Embryonic facial prominence (tissue), 1 donor: ENCODE results near the gene INHA.

Source experiments
- DNase-seq: peaks from one replicate; pipeline ENCODE4 v3.0.0-alpha.2; 2016; ENCODE audit errors: extremely low spot score

INHA gene

DNA sequence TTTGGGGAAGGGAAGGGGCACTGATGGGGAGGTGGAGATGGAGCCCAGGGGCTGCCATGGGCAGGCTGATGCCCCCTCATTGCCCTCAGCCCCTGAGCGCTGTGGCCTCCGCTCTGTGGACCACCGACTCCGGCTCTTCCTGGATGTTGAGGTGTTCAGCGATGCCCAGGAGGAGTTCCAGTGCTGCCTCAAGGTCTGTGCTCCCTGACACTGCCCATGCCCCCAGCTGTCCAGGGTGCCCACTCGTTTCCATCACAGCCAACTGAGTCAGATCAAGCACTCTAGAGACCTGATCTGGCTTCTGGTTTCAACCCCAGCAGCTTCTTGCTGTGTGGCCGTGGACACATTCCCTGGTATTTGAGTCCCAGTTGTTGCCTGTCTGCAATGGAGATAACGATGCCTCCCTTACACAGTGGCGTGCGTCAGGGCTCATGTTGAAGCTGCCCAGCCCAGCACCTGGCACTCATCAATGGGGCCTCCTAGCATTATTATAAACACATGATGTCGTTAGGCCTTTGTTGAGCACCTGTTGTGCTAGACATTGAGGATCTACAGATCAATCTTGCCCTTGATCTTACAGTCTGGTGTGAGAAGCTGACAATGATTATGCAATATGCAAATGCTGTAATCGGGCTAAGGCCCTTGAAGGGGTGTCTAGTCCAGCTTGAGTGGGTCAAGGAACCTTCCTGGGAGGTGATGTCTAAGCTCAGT, 39.9 kb downstream of the INHA start:
- no peak for DNase-seq

DNA sequence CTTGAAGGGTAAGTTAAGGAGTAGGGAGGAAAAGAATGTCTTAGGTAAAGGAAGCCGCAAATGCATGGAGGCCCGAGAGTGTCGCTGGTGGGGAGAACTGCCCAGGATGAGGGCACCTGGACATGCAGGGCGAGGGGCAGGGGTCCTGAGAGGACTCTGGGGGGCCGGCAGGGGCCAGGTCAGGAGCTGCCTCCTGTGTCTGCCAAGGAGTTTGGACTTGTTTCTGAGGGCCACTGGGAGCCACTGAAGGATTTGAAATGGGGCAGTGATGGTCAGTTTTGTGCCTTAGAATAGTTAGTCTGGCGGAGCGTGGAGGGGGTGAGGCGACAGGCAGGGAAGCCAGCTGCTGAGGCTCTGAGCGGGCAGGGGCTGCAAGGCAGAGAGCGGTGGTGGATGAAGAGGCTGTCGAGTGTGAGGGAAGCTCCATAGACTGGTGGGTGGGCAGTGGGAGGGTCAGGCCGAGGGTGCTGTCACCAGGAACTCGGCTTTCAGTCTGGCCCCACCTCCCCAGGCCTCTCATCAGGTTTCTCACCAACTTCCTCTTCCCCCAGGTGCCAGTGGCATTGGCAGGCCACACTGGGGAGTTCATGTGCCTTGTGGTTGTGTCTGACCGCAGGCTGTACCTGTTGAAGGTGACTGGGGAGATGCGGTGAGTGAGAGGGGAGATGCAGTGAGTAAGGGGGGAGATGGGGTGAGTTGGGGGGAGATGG, 40.6 kb downstream of the INHA start:
- DNase-seq, result no peak

DNA sequence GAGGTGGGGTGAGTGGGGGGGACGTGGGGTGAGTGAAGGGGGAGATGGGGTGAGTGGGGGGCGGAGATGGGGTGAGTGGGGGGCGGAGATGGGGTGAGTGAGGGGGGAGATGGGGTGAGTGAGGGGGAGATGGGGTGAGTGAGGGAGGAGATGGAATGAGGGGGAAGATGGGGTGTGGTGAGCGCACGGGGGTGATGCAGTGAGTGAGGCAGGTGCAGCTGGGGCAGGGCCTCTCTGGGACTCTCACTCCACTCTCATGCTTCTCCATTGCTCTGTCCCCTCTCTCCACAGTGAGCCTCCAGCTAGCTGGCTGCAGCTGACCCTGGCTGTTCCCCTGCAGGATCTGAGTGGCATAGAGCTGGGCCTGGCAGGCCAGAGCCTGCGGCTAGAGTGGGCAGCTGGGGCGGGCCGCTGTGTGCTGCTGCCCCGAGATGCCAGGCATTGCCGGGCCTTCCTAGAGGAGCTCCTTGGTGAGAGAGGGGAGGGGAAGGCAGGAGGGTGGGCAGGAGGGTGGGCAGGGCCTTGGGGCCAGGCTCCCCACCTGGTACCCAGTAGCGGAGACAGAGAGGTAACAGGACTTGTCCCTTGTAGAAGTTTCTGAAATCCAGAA, 41.5 kb downstream of the INHA start:
- no peak for DNase-seq

GRCh38 chr2:219614076-219614860, 42.2 kb downstream of the INHA start:
- no peak for DNase-seq

DNA sequence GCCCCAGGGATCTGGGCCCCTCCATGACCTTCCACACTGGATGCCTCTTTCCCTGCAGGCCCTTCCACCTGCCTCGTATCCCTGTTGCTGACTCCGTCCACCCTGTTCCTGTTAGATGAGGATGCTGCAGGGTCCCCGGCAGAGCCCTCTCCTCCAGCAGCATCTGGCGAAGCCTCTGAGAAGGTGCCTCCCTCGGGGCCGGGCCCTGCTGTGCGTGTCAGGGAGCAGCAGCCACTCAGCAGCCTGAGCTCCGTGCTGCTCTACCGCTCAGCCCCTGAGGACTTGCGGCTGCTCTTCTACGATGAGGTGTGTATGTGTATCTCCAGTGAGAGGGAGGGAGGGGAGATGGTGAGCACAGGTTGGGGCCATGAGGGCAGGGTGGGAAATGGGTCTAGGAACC, 42.9 kb downstream of the INHA start:
- DNase-seq, result no peak

GRCh38 chr2:219615894-219616293, 43.8 kb downstream of the INHA start:
- DNase-seq, result no peak

GRCh38 chr2:219616550-219616949, 44.4 kb downstream of the INHA start:
- no peak for DNase-seq

DNA sequence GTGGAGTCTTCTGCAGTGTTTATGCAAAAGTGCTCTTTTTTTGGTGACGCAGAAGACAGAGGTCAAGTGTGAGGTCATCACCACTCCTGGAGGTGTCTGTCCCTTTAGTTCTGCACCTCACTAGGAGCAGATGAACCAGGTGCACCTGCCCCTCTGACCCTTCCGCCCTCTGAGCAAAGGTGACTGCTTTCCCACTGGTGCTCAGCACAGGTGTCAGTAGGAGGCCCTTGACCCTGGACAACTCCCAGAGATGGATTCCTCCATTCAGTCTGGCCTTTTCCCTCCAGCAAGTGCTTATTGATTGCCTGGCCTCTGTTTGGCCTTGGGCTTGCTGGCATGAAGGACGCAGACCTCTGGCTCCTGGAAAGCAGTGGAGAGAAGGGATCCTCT, 46.6 kb downstream of the INHA start:
- DNase-seq, result no peak

DNA sequence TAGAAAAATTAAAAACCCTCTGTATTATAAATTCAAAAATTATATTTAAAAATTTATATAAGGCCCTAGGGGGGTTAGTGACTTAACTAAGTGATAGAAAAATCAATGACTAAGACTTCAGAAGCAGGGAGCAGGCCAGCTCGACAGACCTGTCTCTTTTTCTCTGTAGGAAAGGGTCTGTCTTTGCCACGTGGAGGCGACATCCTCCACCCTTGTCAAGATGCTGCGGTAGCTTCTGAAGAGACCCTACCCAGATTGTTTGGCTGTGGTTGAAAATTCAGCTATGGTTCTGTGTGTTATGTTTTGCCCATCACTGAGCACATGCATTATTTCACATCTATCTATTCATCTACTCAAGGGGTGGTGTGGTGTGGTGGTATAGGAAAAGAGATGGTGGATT, 47.1 kb downstream of the INHA start:
- no peak for DNase-seq

DNA sequence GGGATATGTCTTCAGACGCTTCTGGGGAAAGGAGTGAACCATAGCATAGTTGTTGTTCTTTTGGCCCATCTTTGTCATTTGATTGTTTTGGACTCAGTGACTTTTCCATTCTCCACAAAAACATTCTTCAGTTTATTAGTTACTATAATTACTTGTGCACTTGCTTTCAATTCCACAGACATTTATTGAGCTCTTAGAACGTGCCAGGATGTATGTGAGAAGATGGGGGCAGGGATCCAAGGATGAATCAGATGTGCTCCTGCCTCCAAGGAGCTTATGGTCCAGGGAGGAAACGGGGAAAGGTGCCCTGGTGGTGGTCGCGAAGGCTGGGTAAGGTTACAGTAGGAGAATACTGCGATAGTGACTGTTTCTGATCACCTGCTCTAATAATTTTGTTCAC, 48.4 kb downstream of the INHA start:
- DNase-seq, result no peak

- no peak for DNase-seq
These were observed 49.8 kb downstream of the INHA start for GRCh38 chr2:219621935-219622334.

DNA sequence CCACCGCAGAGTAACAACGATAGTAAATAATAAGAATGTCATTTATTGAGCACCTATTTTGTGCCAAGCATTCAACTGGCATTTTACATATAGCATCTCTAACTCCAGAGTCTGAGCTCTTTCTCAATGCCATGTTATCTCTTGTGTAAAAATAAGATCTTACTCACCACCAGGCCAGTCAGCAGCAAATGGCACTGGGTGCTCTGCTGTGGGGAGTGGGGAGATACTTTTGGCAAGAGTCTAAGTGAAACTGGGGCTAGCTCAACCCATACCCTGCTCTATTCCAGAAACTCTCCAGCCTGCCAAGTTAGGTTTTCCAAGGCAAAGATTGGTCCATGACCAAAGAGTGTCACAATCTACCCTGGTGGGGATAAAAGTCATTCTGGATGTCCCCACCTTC, 50.4 kb downstream of the INHA start:
- no peak for DNase-seq

DNA sequence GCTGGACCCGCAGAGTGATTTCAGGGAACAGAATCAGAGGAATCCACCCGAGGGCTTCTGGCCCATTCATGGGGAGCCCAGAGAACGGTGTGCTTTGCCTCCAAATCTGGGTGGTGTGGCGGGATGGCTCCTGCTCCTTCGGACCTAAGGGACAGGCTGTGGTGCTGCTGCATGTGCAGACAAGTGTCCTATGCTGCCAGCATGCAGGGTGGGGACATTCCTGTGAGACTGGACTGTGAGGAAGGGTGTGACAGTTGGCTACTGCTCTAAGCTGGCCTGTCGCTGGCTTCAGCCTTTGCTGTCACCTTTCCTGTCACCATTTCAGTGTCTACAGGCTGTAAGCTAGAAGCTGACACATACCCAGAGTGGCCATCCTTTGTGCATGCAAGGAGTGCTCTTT, 52.5 kb downstream of the INHA start:
- DNase-seq, result no peak

- no peak for DNase-seq
These were observed 53.1 kb downstream of the INHA start for GRCh38 chr2:219625179-219625578.
